CD4-positive, alpha-beta memory T cell (primary cell): Measurements from ENCODE around the gene ZSCAN2. TPM values are rescaled to one million over a fixed set of nuclear protein-coding genes. Genes with fewer than 3 reads are reported as not detected.
A peak's percentile ranks its signal among the peaks of the same experiment; 100 is the strongest.

Experiments
- CTCF ChIA-PET: fragments of 350-600 bp; sonication (Branson Sonifier 250); formaldehyde crosslinking; loops from one replicate; lab custom pipeline; 2021; ENCODE audit warnings: inconsistent platforms; ENCODE audit not compliant: partially characterized antibody; lab: Charles Lee
- POLR2A ChIA-PET: fragments of 350-600 bp; sonication (Branson Sonifier 250); formaldehyde crosslinking; loops from one replicate; lab custom pipeline; 2021; ENCODE audit not compliant: partially characterized antibody; lab: Charles Lee
- DNase-seq, 5 donors: peaks; one replicate each; pipeline versions ENCODE4 v3.0.0 to v3.0.0-alpha.2; 2020 to 2022; ENCODE audit warnings: mixed read lengths in 1 of 5
- H3K27ac ChIP-seq: one replicate; pipeline ENCODE4 v1.7.0; 2013; ENCODE audit warnings: low read depth, low read length
- H3K27me3 ChIP-seq: 2 replicates; pipeline ENCODE4 v1.7.0; 2013; ENCODE audit warnings: mild to moderate bottlenecking, low read length, moderate library complexity; ENCODE audit not compliant: insufficient read depth
- H3K36me3 ChIP-seq: 2 replicates; pipeline ENCODE4 v1.7.0; 2013; ENCODE audit warnings: mild to moderate bottlenecking, low read length, moderate library complexity; ENCODE audit not compliant: insufficient read depth
- H3K4me1 ChIP-seq: 2 replicates; pipeline ENCODE4 v1.7.0; 2013; ENCODE audit warnings: mild to moderate bottlenecking, low read length, moderate library complexity; ENCODE audit not compliant: insufficient read depth
- H3K4me3 ChIP-seq, 2 donors: one replicate each; pipeline ENCODE4 v1.7.0; 2013; ENCODE audit warnings: low read length in 2 of 2, mild to moderate bottlenecking in 1 of 2
- H3K9me3 ChIP-seq, 2 donors: one replicate each; pipeline ENCODE4 v1.7.0; 2013; ENCODE audit warnings: low read length in 2 of 2, control low read depth in 1 of 2; ENCODE audit not compliant: control insufficient read depth in 1 of 2
- H3K27ac Mint-ChIP-seq, 7 donors: one replicate each; pipeline ENCODE4 v1.8.0; 2020 to 2021; ENCODE audit warnings: mixed read lengths in 7 of 7, mild to moderate bottlenecking in 6 of 7, inconsistent platforms in 3 of 7, moderate library complexity in 3 of 7
- H3K27me3 Mint-ChIP-seq, 2 donors: one replicate each; pipeline ENCODE4 v1.8.0; 2020 to 2021; ENCODE audit warnings: mixed read lengths in 2 of 2
- H3K36me3 Mint-ChIP-seq, 2 donors: one replicate each; pipeline ENCODE4 v1.8.0; 2020 to 2021; ENCODE audit warnings: mixed read lengths in 2 of 2, inconsistent platforms in 1 of 2, mild to moderate bottlenecking in 1 of 2
- H3K4me1 Mint-ChIP-seq, 4 donors: one replicate each; pipeline ENCODE4 v1.8.0; 2020 to 2021; ENCODE audit warnings: mixed read lengths in 4 of 4, mild to moderate bottlenecking in 1 of 4
- H3K4me3 Mint-ChIP-seq, 8 donors: one replicate each; pipeline ENCODE4 v1.8.0; 2020 to 2021; ENCODE audit warnings: mixed read lengths in 8 of 8, mild to moderate bottlenecking in 7 of 8, moderate library complexity in 6 of 8, inconsistent platforms in 3 of 8
- H3K9me3 Mint-ChIP-seq, 8 donors: one replicate each; pipeline ENCODE4 v1.8.0; 2020 to 2021; ENCODE audit warnings: mixed read lengths in 8 of 8, mild to moderate bottlenecking in 5 of 8, inconsistent platforms in 3 of 8, moderate library complexity in 1 of 8
- intact Hi-C: fragments of 100-400 bp; cut with micrococcal nuclease; formaldehyde crosslinking; loops from one replicate; pipeline ENCODE4 v1.15.1; 2023
- polyA plus RNA-seq, 2 donors: library from polyadenylated mRNA; unstranded; fragments of 300-500 nt; fragmentation: Illumina TruSeq; gene quantifications; one replicate each; pipeline ENCODE4 v1.2.3, GENCODE V29; 2021
- total RNA-seq, 2 experiments: library from RNA; stranded (reverse); gene quantifications; one replicate each; pipeline ENCODE4 v1.2.3, GENCODE V29; 2021

Gene ZSCAN2
- total and polyA plus RNA-seq, 4 experiments from 2014 or later = 3.3 to 14.1 (median 7.9) TPM

- Mint-ChIP-seq H3K9me3 (peaks cover 0 to 2% (median 0%) of the 10 kb centered on the region in 8 donors), H3K27me3 (no peaks in the 10 kb centered on the region), H3K4me3 (peak within 1 kb of the TSS; percentile 95 to 100 (median 98)), H3K4me1 (peaks cover 21 to 63% (median 44%) of the 10 kb centered on the region in 4 donors), H3K27ac (peak within 1 kb of the TSS; percentile 96 to 99 (median 98)), H3K36me3 (peaks cover 13 to 25% of the 10 kb centered on the region in 2 donors)
- ChIA-PET CTCF (interaction anchor here (0.8 to 3.5 kb wide), 19 partner anchors 10 to 275 kb away, joined by 3 to 14 read pairs (median 5); partner anchors contain the start of gene SEC11A), POLR2A (interaction anchor here (0.7 to 8.8 kb wide), 21 partner anchors 9 to 327 kb away, joined by 3 to 144 read pairs (median 5); partner anchors contain the start of genes PDE8A, SEC11A and ZSCAN2)
- Histone ChIP-seq H3K27me3 (no peaks in the 10 kb centered on the region), H3K27ac (peak within 1 kb of the TSS; percentile 78), H3K4me3 (peak within 1 kb of the TSS; percentile 78 to 91), H3K36me3 (peaks cover 9% of the 10 kb centered on the region), H3K4me1 (peaks cover 49% of the 10 kb centered on the region), H3K9me3 (no peaks in the 10 kb centered on the region)
- intact Hi-C loops = loop anchor here (1.0 kb wide), 7 partner anchors 23 to 327 kb away; partner anchors contain the start of genes PDE8A, SEC11A and ZNF592
- DNase-seq = peak; percentile 95 to 98 (median 96)
Observed at GRCh38 chr15:84653910-84654688, 53.3 kb downstream of the ZSCAN2 start, which contains the start of gene WDR73. Gene WDR73, minus strand, starts transcription at chr15:84654283. Its CDS starts 9 bp downstream, at chr15:84654274.

DNA sequence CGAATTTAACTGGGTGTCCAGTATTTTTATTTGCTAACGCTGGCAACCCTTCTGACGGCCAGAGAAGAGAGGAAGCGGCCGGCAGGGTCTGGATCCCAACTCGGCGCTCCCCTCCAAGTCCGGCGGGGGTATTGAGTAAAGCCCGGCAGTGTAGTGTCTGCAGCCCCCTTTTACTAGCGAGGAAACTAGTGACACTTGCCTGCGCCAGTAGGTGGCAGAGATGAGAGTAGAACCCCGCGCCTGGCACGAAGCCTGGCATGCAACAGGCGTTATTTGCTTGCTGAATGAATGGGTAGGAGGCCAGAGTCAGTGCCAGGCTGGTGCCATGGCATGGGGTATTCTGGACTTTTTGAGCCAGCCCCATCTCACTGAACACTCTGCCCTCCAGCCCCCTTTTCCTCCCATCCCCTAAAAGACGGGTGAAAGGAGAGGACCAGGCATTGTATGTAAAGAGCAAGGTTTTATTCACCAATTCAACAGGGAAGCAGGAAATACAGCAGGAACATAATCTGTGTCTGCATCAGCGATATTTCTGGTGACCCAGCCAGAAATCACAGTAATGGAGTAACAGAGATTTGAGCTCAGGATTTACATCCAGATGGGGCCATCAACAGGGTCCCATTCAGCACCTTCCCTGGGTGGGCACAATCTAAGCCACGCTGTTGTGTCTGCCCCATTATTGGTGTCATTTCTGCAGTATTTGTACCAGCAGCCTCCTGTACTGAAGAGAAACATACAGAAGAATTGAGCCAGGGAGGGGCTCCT is 54.1 kb downstream of the ZSCAN2 start:
- peaks cover 52% of the 10 kb centered on the region for H3K4me1 ChIP-seq
- peak overlapping the region; percentile 78 to 91 for H3K4me3 ChIP-seq
- ChIA-PET CTCF (interaction anchor here (0.9 to 3.5 kb wide), 24 partner anchors 11 to 325 kb away, joined by 3 to 14 read pairs (median 6); partner anchors contain the start of genes ALPK3 and SEC11A), POLR2A (interaction anchor here (0.7 to 8.8 kb wide), 21 partner anchors 8 to 273 kb away, joined by 3 to 144 read pairs (median 5); partner anchors contain the start of genes SEC11A and ZSCAN2)
- intact Hi-C loops = loop anchor here (1.0 kb wide), 7 partner anchors 24 to 326 kb away; partner anchors contain the start of genes PDE8A, SEC11A and ZNF592
- no peaks in the 10 kb centered on the region for H3K27me3 ChIP-seq
- H3K9me3 Mint-ChIP-seq = peaks cover 0 to 2% (median 0%) of the 10 kb centered on the region in 8 donors
- no peaks in the 10 kb centered on the region for H3K9me3 ChIP-seq
- peaks cover 11 to 23% of the 10 kb centered on the region in 2 donors for H3K36me3 Mint-ChIP-seq
- peak overlapping the region; percentile 78 for H3K27ac ChIP-seq
- H3K36me3 ChIP-seq = peaks cover 6% of the 10 kb centered on the region
- H3K27ac Mint-ChIP-seq = peak overlapping the region; percentile 73 to 99 (median 98)
- DNase-seq = peak; percentile 70 to 81 (median 74)
- no peaks in the 10 kb centered on the region for H3K27me3 Mint-ChIP-seq
- peak overlapping the region; percentile 95 to 100 (median 98) for H3K4me3 Mint-ChIP-seq
- H3K4me1 Mint-ChIP-seq = peaks cover 23 to 68% (median 47%) of the 10 kb centered on the region in 4 donors

DNA sequence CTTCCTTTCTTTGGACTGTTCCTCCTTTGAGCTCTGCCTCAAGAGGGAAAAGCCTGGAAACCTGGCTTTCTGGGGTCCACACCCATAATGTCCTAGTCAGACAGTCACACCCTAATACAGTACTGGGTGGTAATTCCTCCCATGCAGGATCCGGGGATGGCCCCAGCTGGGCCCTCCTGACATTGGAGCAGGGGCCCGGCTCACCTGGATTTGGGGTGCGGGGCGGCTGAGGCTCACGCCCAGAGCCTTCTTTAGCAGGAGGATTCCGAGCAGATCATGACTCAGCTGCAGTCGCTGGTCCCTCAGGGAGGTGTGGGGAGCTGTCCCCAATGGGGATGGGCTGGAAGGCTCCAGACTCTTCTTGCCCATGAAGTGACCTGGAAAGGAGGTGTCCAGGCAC is 56.2 kb downstream of the ZSCAN2 start:
- Histone ChIP-seq H3K4me3 (no peak overlapping the region), H3K4me1 (peaks cover 47% of the 10 kb centered on the region), H3K27me3 (no peaks in the 10 kb centered on the region), H3K36me3 (no peaks in the 10 kb centered on the region), H3K9me3 (no peaks in the 10 kb centered on the region), H3K27ac (no peak overlapping the region)
- Mint-ChIP-seq H3K27ac (peak overlapping the region in 5 of 7 donors; percentile 50 to 98 (median 62)), H3K4me1 (peaks cover 18 to 64% (median 42%) of the 10 kb centered on the region in 4 donors), H3K36me3 (peaks cover 5 to 17% of the 10 kb centered on the region in 2 donors), H3K27me3 (no peaks in the 10 kb centered on the region), H3K4me3 (peak overlapping the region; percentile 57 to 79 (median 70)), H3K9me3 (peaks cover 0 to 2% (median 0%) of the 10 kb centered on the region in 8 donors)
- ChIA-PET CTCF (interaction anchor here (0.7 to 3.4 kb wide), 8 partner anchors 10 to 221 kb away, joined by 3 to 19 read pairs (median 6); partner anchors contain the start of gene SEC11A), POLR2A (interaction anchor here (1.0 to 8.8 kb wide), 8 partner anchors 18 to 324 kb away, joined by 3 to 144 read pairs (median 22); partner anchors contain the start of gene SEC11A)
- intact Hi-C loops = no loop called here
- DNase-seq = no peak

- peak overlapping the region; percentile 60 to 82 (median 72) for H3K4me3 Mint-ChIP-seq
- no peaks in the 10 kb centered on the region for H3K27me3 Mint-ChIP-seq
- peaks cover 0 to 2% (median 0%) of the 10 kb centered on the region in 8 donors for H3K9me3 Mint-ChIP-seq
- H3K4me1 ChIP-seq = peaks cover 39% of the 10 kb centered on the region
- H3K4me3 ChIP-seq = peak overlapping the region in 1 of 2 donors; percentile 39
- DNase-seq = no peak
- H3K9me3 ChIP-seq = no peaks in the 10 kb centered on the region
- no peaks in the 10 kb centered on the region for H3K36me3 ChIP-seq
- peaks cover 14 to 57% (median 38%) of the 10 kb centered on the region in 4 donors for H3K4me1 Mint-ChIP-seq
- H3K27ac Mint-ChIP-seq = peak overlapping the region in 5 of 7 donors; percentile 50 to 98 (median 62)
- H3K27ac ChIP-seq = peak overlapping the region; percentile 58
- peaks cover 0 to 13% of the 10 kb centered on the region in 2 donors for H3K36me3 Mint-ChIP-seq
- no peaks in the 10 kb centered on the region for H3K27me3 ChIP-seq
- ChIA-PET POLR2A (interaction anchor here (1.0 to 8.8 kb wide), 8 partner anchors 19 to 323 kb away, joined by 3 to 144 read pairs (median 21); partner anchors contain the start of gene SEC11A), CTCF (interaction anchor here (1.1 to 3.5 kb wide), 8 partner anchors 11 to 220 kb away, joined by 3 to 19 read pairs (median 4); partner anchors contain the start of gene SEC11A)
- intact Hi-C loops = loop anchor here (1.0 kb wide), 4 partner anchors 59 to 271 kb away; partner anchors contain the start of genes SEC11A and ZNF592
Observed at GRCh38 chr15:84657748-84658079, 56.9 kb downstream of the ZSCAN2 start.

DNA sequence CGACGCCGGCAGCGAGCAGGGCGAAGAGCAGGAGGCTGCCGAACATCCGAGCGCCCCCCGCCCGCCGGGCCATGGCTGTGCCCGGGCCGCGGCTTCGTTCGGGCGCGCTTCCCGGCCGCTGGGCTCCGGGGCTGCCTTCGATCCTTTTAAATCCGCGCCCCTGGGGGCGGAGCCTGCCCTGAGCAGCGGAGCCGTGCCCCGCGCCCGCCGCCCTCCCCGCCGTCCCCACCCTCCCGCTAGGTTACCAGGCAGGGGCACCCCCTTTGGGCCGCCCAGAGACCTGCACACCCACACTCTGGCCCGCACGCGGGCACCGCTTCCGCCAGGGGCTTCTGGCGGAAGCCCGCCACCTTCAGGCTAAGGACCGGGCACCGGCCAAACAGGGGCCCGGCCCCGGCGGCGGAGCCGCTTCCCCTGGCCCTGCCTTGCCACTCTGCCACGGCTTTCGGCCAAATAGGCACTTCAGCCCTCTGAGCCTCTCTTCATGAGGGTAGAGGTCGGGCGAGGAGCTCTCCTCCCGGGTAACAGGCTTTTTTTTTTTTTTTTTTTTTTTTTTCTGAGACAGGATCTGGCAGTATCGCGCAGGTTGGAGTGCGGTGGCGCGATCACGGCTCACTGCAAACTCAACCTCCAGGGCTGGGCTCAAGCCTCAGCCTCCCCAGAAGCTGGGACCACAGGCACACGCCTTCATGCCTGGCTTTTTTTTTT is 57.4 kb downstream of the ZSCAN2 start, which contains the start of gene NMB:
Gene NMB, minus strand, starts transcription at position 120 of the 708 bp plus-strand sequence. Its CDS starts 47 bp downstream, at position 73.
- no peaks in the 10 kb centered on the region for H3K27me3 ChIP-seq
- CTCF ChIA-PET = interaction anchor here (0.6 to 3.5 kb wide), 28 partner anchors 8 to 270 kb away, joined by 3 to 19 read pairs (median 5); partner anchors contain the start of genes SEC11A and ZSCAN2
- Mint-ChIP-seq H3K27me3 (no peaks in the 10 kb centered on the region), H3K4me3 (peak within 1 kb of the TSS; percentile 77 to 87 (median 81)), H3K9me3 (peaks cover 0 to 2% (median 0%) of the 10 kb centered on the region in 8 donors), H3K27ac (peak within 1 kb of the TSS; percentile 89 to 98 (median 93)), H3K4me1 (peaks cover 14 to 52% (median 35%) of the 10 kb centered on the region in 4 donors), H3K36me3 (peaks cover 0 to 15% of the 10 kb centered on the region in 2 donors)
- H3K9me3 ChIP-seq = no peaks in the 10 kb centered on the region
- H3K36me3 ChIP-seq = no peaks in the 10 kb centered on the region
- peak within 1 kb of the TSS; percentile 58 for H3K27ac ChIP-seq
- intact Hi-C loops = loop anchor here (1.0 kb wide), 4 partner anchors 58 to 270 kb away; partner anchors contain the start of genes SEC11A and ZNF592
- H3K4me3 ChIP-seq = peak within 1 kb of the TSS; percentile 39 to 44
- peak; percentile 87 to 90 (median 88) for DNase-seq
- POLR2A ChIA-PET = interaction anchor here (0.6 to 8.8 kb wide), 16 partner anchors 19 to 323 kb away, joined by 3 to 144 read pairs (median 4); partner anchors contain the start of gene SEC11A
- peaks cover 34% of the 10 kb centered on the region for H3K4me1 ChIP-seq
